NCI-H446 (cell line): ENCODE data around the gene AGAP3.

Source experiments
- DNase-seq, 2 experiments: peaks; one replicate each; lab custom pipeline; 2025; lab: John Stamatoyannopoulos, UW

Gene AGAP3

GRCh38 chr7:151074817-151075661, 11.2 kb upstream of the AGAP3 start:
- DNase-seq, result no peak

- no peak for DNase-seq
These were observed 10.7 kb upstream of the AGAP3 start for GRCh38 chr7:151075662-151075971.

- no peak for DNase-seq
These were observed 10.3 kb upstream of the AGAP3 start for GRCh38 chr7:151075978-151076426.

GRCh38 chr7:151076863-151077704, 9.2 kb upstream of the AGAP3 start:
- peak in 1 of 2 experiments; percentile 13 for DNase-seq

DNA sequence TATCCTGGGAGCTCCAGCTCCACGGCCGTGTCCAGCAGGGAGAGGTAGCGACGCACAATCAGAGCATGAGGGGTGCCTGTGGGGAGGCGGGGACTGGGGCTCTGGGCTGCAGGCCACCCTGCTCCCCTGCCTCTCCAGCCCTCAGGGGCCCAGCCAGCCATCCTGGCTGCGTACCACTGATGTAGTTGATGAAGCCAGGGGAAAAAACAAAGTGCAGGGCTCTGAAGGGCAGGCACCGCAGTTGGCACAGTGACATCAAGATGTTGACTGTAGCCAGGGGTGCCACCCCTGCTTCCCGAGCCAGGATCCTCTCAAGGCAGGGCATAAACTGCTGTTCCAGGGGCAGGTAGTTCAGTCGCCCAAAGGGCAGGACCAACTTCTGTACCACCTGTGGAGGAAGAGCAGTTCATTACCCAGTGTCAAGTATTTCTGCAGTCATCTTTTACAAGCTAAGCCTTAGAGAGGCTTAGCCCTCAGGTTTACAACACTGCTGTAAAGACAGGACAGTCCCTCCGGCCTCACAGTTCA, 8.5 kb upstream of the AGAP3 start:
- no peak for DNase-seq

DNA sequence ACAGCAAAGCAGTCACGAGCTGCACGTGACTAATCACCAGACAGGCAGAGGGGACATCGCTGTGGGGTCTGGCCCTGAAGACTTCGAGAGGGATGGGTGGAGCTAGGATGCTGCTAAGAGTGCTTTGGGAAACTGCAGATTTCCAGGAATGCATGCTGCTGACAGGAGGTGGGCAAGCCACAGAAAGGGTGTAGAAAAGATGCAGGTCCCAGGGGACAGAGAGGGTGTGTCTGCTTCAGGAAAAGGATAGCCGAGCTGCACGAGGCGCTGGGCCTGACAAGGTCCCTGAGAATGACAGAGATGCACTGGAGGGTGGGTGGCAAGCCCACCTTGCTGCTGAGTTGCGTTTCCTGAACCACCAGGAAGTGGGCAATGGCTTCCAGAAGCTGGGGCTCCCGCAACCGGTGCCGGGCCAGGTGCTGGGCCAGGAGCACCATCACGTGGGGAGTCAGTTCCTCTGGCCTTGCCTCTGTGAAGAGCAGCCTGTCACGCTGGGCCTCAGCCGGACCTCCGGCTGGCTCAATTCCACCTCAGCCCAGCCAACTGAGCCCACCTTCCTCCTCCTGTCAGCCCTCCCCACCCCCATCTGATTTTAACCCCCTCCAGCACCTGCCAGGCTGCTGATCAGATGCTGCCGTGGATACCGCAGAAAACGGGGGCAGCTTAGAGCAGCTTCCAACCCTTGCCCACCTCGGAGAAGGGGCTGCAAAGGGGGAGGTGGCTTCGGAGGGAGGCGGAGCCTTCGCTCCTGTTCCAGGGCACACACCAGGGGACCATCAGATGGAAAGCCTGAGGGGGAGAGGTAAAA, 7.8 kb upstream of the AGAP3 start:
- no peak for DNase-seq

- DNase-seq, result no peak
These were observed 6.9 kb upstream of the AGAP3 start for GRCh38 chr7:151079199-151079910.

GRCh38 chr7:151080067-151080521, 6.2 kb upstream of the AGAP3 start:
- no peak for DNase-seq

GRCh38 chr7:151080522-151081169, 5.6 kb upstream of the AGAP3 start, which contains the start of gene FASTK:
TSS of gene FASTK (minus strand) at chr7:151080809. CDS start at chr7:151080766, 43 bp downstream.
- DNase-seq, result peak; percentile 70 to 92

- DNase-seq, result peak in 1 of 2 experiments; percentile 48
These were observed 4.8 kb upstream of the AGAP3 start for GRCh38 chr7:151081170-151082101.

DNA sequence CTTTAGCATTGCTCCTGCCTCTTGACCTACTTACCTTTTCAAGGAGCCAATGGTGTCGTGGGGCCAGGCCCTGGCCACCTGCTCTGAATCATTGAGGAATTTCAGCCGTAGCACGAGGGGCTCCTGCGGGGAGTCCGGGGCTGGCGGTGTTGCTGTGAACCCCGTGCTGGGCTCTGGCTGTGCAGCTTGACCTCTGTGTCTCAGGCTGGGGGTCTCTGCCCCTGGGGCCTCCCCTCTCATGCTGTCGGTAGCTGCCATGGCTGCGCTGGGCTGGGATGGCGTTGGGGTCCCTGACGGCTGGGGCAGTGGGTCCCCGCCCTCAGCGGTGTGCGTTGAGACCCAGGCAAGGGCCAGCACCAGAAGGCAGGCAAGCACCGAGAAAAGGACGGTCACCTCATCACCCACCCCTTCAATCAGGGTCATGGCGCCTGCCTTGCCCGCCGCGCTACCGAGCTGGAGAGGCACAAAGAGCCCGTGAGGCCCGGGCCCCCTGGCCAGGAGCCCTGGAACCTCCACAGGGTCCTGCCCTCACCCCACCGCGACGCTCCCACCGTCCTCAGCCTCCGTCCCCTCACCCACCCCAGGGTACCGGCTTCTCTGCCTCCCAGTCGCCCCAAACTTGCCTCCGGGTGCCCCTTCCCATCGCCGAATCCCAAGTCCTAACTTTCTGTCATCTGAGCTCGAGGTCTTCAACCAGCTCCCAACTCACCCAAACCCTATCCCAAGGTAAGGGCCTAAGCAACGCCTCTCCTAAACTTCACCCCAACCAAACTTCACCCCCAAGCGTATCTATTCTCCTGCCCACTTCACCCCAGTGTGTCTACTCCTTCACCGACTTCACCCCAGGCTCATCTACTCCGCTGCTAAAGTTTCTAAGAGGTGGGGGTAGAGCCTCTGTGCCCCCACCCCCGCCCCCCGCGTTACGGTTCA, 3.9 kb upstream of the AGAP3 start:
- DNase-seq, result no peak

DNA sequence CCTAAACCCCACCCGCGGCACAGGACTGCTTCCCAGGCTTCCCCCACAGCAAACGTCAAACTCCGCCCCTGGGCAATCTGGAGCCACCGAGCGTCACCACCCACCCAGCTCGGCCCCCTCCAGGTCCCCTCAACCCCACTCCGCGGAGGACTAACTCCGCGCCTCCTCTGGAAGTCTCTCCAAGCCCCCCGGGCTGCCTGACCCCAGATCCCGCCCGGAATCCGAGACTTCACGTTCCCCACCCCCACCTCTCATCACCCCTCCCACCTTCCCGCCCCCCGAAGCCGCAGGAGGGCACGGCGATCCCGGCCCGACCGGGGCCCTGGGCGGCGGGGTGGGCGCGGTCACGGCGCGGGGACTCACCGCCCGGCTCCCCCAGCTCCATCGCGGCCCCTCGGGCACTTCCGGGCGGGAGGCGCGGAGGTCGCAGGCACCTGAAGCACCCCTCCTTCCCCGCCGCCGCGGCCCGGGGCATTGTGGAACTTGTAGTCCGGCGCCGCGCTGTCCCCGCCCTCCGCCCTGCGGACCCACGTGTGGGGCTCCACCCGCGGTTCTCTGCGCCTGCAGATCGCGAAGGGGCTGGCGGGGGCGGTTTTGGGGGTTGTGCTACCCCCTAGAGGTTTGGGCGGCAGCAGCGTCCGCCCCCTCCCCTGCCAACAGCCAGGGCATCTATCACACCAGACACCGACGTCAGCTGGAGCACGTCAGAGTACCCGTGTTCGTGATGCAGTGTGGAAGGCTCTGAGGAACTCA, 3.0 kb upstream of the AGAP3 start, which contains the start of gene TMUB1:
Gene TMUB1, minus strand, starts transcription at position 423 of the 753 bp plus-strand sequence. CDS start 930 bp downstream, outside the sequence.
- DNase-seq, result peak; percentile 32 to 76

- DNase-seq, result no peak
These were observed 2.5 kb upstream of the AGAP3 start for GRCh38 chr7:151083824-151084160.

DNA sequence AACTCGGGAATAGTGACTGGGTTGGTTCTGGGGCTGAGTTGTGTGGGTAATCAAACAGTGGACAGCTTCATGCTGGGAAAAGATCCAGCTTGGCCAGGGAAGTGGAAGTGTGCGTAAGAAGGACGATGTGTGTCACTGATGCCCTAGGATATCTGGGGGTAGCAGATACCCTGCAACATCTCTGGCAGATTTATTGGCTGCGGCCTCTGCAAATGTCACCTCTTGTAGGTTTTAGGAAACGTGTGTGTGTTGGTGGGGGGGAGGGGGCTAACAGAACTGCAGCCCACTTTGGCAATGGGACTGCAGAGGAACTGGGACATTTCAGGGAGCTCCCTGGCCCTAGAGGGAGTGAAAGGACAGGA, 965 bp upstream of the AGAP3 start:
- no peak for DNase-seq

DNA sequence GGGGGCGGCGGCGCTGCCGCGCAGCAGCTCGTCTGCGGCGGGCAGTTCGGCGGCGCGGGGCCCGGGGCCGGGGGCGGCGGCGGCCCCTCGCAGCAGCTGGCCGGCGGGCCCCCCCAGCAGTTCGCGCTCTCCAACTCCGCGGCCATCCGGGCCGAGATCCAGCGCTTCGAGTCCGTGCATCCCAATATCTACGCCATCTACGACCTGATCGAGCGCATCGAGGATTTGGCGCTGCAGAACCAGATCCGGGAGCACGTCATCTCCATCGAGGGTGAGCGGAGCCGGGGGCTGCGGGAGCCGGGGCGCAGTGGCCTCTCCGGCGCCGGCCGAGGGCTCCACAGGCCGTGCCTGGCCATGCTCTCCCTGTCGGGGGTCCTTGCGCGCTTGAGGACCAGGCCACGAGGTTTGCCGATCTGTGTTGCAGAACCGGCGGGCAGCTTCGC, 548 bp downstream of the AGAP3 start:
- DNase-seq, result peak; percentile 24 to 25

DNA sequence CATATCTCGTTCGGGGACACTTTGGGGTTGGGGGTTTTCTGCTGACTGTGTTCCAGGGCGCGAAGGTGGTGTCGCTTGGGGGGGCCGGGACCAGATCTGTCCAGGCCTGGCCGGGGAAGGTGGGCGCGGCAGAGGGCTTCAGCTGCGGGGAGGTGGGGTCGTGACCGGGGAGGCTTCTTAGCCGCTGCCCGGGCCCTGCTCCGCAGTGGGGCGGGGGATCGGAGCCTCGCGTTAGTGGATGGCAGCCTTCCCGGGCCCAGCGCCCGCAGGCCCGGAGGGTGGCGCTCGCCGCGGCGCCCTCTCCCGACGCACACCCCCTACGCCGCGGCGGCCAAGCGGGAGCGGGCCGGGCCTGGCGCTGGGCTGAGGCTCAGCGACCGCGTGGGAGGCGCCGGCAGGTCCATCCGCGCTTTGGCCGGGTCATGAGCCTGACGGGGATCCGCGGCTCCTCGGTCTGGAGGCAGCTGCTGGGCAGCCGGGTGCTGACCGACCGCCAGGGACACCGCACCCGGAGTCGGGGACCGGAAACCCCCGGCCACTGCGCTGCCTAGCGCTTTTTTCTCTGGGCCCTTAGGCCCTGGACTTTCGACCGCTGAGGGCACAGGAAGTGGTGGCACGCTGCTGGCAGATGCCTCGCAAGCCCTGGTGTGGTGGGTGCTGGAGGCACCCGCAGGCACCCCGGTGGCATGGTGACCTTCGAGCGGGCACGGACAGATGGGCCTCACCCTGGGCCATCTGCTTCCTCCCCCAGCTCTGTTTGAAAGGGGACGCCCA, 1.2 kb downstream of the AGAP3 start:
- DNase-seq, result peak in 1 of 2 experiments; percentile 30
